GM23338 (cell line): ENCODE measurements around the gene GLUD1. TPM values are rescaled to one million over a fixed set of nuclear protein-coding genes. Genes with fewer than 3 reads are reported as not detected.

ENCODE experiments used
- ATAC-seq: fragments of 200-7000 bp; cut with Tn5 transposase; 3 replicates; pipeline ENCODE4 v1.9.1; 2020
- DNase-seq: peaks from one replicate; pipeline ENCODE4 v3.0.0-alpha.2; 2015; ENCODE audit warnings: low spot score
- H2AFZ ChIP-seq: fragments of 200-600 bp; sonication (generic); 2 replicates; pipeline ENCODE4 v1.8.0; 2016; ENCODE audit warnings: antibody characterized with exemption, mild to moderate bottlenecking, moderate library complexity
- H3F3A ChIP-seq: fragments of 200-600 bp; sonication (generic); replicated peaks from 2 replicates; pipeline ENCODE4 v1.8.0; 2017; ENCODE audit warnings: antibody characterized with exemption, mixed run types, low read depth
- H3K27ac ChIP-seq: fragments of 200-600 bp; sonication (generic); 2 replicates; pipeline ENCODE4 v1.6.1; 2016; ENCODE audit warnings: low read depth
- H3K27me3 ChIP-seq: fragments of 200-600 bp; sonication (generic); 2 replicates; pipeline ENCODE4 v1.8.0; 2016; ENCODE audit warnings: mild to moderate bottlenecking, mixed run types, moderate library complexity; ENCODE audit not compliant: insufficient read depth
- H3K36me3 ChIP-seq: fragments of 200-600 bp; sonication (generic); 2 replicates; pipeline ENCODE4 v1.8.0; 2016; ENCODE audit warnings: mild to moderate bottlenecking; ENCODE audit not compliant: insufficient read depth
- H3K4me1 ChIP-seq: fragments of 200-600 bp; sonication (generic); 2 replicates; pipeline ENCODE4 v1.8.0; 2016; ENCODE audit warnings: mild to moderate bottlenecking, moderate library complexity; ENCODE audit not compliant: insufficient read depth
- H3K4me2 ChIP-seq: fragments of 200-600 bp; sonication (generic); 2 replicates; pipeline ENCODE4 v1.7.1; 2017; ENCODE audit warnings: mixed run types
- H3K4me3 ChIP-seq: fragments of 200-600 bp; sonication (generic); 2 replicates; pipeline ENCODE4 v1.6.1; 2016; ENCODE audit warnings: mixed run types
- H3K79me2 ChIP-seq: fragments of 200-600 bp; sonication (generic); replicated peaks from 2 replicates; pipeline ENCODE4 v1.8.0; 2017; ENCODE audit warnings: mild to moderate bottlenecking; ENCODE audit not compliant: insufficient read depth
- H3K9me2 ChIP-seq: fragments of 200-600 bp; sonication (generic); 2 replicates; pipeline ENCODE4 v1.8.0; 2017; ENCODE audit not compliant: insufficient read depth
- H4K20me1 ChIP-seq: fragments of 200-600 bp; sonication (generic); replicated peaks from 2 replicates; pipeline ENCODE4 v1.8.0; 2017; ENCODE audit warnings: mild to moderate bottlenecking; ENCODE audit not compliant: insufficient read depth
- H3K27ac Mint-ChIP-seq: 2 replicates; pipeline ENCODE4 v1.8.0; 2020; ENCODE audit warnings: inconsistent platforms, mild to moderate bottlenecking, moderate library complexity, mixed read lengths
- H3K27me3 Mint-ChIP-seq: 3 replicates; pipeline ENCODE4 v1.8.0; 2022; ENCODE audit warnings: low read depth, mild to moderate bottlenecking, moderate library complexity, mixed read lengths, inconsistent platforms; ENCODE audit not compliant: insufficient read depth, poor library complexity
- H3K36me3 Mint-ChIP-seq: 3 replicates; pipeline ENCODE4 v1.8.0; 2021; ENCODE audit warnings: low read depth, mild to moderate bottlenecking, inconsistent platforms, moderate library complexity, mixed read lengths
- H3K4me1 Mint-ChIP-seq: 3 replicates; pipeline ENCODE4 v1.8.0; 2020; ENCODE audit warnings: mild to moderate bottlenecking, inconsistent platforms, mixed read lengths
- H3K4me3 Mint-ChIP-seq: 3 replicates; pipeline ENCODE4 v1.8.0; 2021; ENCODE audit warnings: moderate library complexity, mild to moderate bottlenecking, inconsistent platforms, mixed read lengths
- H3K9me3 Mint-ChIP-seq: 3 replicates; pipeline ENCODE4 v1.8.0; 2020; ENCODE audit warnings: moderate library complexity, mild to moderate bottlenecking, inconsistent platforms, mixed read lengths
- CREB1 ChIP-seq: fragments of 250-450 bp; sonication (Bioruptor Pico); IDR thresholded peaks from 2 replicates; pipeline ENCODE4 v1.5.0; 2020; ENCODE audit warnings: low read depth, mild to moderate bottlenecking, moderate library complexity
- EZH2 ChIP-seq: fragments of 200-600 bp; sonication (generic); IDR thresholded peaks from one replicate; pipeline ENCODE4 v1.8.0; 2017; ENCODE audit warnings: antibody characterized with exemption, mild to moderate bottlenecking, low read depth; ENCODE audit not compliant: unreplicated experiment
- EZH2phosphoT487 ChIP-seq: fragments of 200-600 bp; sonication (generic); IDR thresholded peaks from one replicate; pipeline ENCODE4 v1.8.1; 2018; ENCODE audit warnings: antibody characterized with exemption; ENCODE audit not compliant: unreplicated experiment
- JUNB ChIP-seq: IDR thresholded peaks from one replicate; pipeline ENCODE4 v1.6.1; 2016; ENCODE audit warnings: antibody characterized with exemption; ENCODE audit not compliant: unreplicated experiment
- NANOG ChIP-seq: IDR thresholded peaks from 2 replicates; pipeline ENCODE4 v1.6.1; 2016; ENCODE audit warnings: antibody characterized with exemption, borderline replicate concordance
- POLR2AphosphoS5 ChIP-seq: IDR thresholded peaks from 2 replicates; pipeline ENCODE4 v1.6.1; 2016; ENCODE audit warnings: antibody characterized with exemption, low read depth
- STAT1 ChIP-seq: IDR thresholded peaks from one replicate; pipeline ENCODE4 v1.6.1; 2016; ENCODE audit warnings: antibody characterized with exemption; ENCODE audit not compliant: unreplicated experiment
- ZNF114 ChIP-seq: fragments of 250-450 bp; sonication (Bioruptor Pico); IDR thresholded peaks from 2 replicates; pipeline ENCODE4 v1.5.0; 2020; ENCODE audit warnings: mild to moderate bottlenecking, moderate library complexity
- ZNF331 ChIP-seq: fragments of 250-450 bp; sonication (Bioruptor Pico); IDR thresholded peaks from 2 replicates; pipeline ENCODE4 v1.5.0; 2020; ENCODE audit warnings: low read depth, mild to moderate bottlenecking, moderate library complexity
- polyA plus RNA-seq: library from polyadenylated mRNA; unstranded; fragments of >200 nt; fragmentation: Nextera tagmentation; extraction: Ambion mirVana; gene quantifications from 2 replicates; pipeline ENCODE4 v1.2.1, GENCODE V29; 2016
- total RNA-seq: library from RNA; depleted of rRNA; stranded (reverse); fragments of >200 nt; shearing (Covaris generic); gene quantifications from 2 replicates; pipeline ENCODE4 v1.2.3, GENCODE V29; 2014
- TF ChIP-seq, protein P1 (sequence below), 2 experiments: fragments of 200-600 bp in 1 of 2; sonication (generic) in 1 of 2; conservative IDR thresholded peaks; 2 replicates each; pipeline versions ENCODE4 v1.5.1 to v1.6.1; 2016 to 2017; ENCODE audit warnings: antibody characterized with exemption in 2 of 2, low read depth in 2 of 2, mild to moderate bottlenecking in 2 of 2, moderate library complexity in 1 of 2
- TF ChIP-seq, protein P2 (sequence below): IDR thresholded peaks from one replicate; pipeline ENCODE4 v1.6.1; 2018; ENCODE audit warnings: antibody characterized with exemption; ENCODE audit not compliant: unreplicated experiment
- TF ChIP-seq, protein P3 (sequence below): IDR thresholded peaks from 2 replicates; pipeline ENCODE4 v1.6.1; 2016; ENCODE audit warnings: antibody characterized with exemption
- TF ChIP-seq, protein P4 (sequence below): fragments of 250-450 bp; sonication (Bioruptor Pico); IDR thresholded peaks from 2 replicates; pipeline ENCODE4 v1.5.0; 2020; ENCODE audit warnings: mild to moderate bottlenecking, moderate library complexity

The GLUD1 gene
- total and polyA plus RNA-seq, 2 experiments from 2014 or later, result 44.7 to 144 TPM

DNA sequence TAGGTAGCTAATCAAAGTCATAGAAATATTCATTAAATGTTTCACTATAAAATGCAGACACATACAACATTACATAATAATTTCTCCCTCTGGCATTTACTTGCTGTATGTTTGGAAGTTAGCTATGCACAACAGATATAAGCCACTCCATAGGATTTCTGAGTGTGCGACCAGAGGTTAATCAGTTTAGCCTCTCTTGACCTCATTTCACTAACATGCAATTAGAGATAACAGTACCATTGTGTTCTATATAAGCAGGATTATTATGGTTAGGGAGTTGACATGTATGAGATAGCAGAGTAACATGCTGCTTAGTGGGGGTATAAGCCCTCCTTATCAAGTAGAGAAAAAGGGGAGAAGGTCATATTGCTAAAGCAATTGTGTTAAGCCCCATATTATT lies 26.4 kb downstream of the GLUD1 start:
- H3K27me3 Mint-ChIP-seq, result no peaks in the 10 kb centered on the region
- Histone ChIP-seq H4K20me1 (peaks cover 5% of the 10 kb centered on the region; the same call in 1 of the 2 replicates), H3K9me2 (no peaks in the 10 kb centered on the region), H3K27ac (no peak overlapping the region), H3K27me3 (no peaks in the 10 kb centered on the region), H3K36me3 (peaks cover 24% of the 10 kb centered on the region), H3K4me1 (no peaks in the 10 kb centered on the region), H3K79me2 (no peaks in the 10 kb centered on the region), H2AFZ (no peak overlapping the region), H3F3A (no peaks in the 10 kb centered on the region), H3K4me3 (no peak overlapping the region), H3K4me2 (no peak overlapping the region)
- no peak overlapping the region for H3K27ac Mint-ChIP-seq
- TF ChIP-seq, protein P1, sequence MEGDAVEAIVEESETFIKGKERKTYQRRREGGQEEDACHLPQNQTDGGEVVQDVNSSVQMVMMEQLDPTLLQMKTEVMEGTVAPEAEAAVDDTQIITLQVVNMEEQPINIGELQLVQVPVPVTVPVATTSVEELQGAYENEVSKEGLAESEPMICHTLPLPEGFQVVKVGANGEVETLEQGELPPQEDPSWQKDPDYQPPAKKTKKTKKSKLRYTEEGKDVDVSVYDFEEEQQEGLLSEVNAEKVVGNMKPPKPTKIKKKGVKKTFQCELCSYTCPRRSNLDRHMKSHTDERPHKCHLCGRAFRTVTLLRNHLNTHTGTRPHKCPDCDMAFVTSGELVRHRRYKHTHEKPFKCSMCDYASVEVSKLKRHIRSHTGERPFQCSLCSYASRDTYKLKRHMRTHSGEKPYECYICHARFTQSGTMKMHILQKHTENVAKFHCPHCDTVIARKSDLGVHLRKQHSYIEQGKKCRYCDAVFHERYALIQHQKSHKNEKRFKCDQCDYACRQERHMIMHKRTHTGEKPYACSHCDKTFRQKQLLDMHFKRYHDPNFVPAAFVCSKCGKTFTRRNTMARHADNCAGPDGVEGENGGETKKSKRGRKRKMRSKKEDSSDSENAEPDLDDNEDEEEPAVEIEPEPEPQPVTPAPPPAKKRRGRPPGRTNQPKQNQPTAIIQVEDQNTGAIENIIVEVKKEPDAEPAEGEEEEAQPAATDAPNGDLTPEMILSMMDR (conservative IDR thresholded peaks at IDR 0.05; ENCODE audit: low read depth in 2 of 2), result no peak
- TF ChIP-seq ZNF114 (no peak), CREB1 (CRISPR knock-in tag) (no peak), STAT1 (no peak), EZH2phosphoT487 (no peak), POLR2AphosphoS5 (no peak), ZNF331 (CRISPR knock-in tag) (no peak), JUNB (no peak), EZH2 (no peak), NANOG (no peak)
- TF ChIP-seq, protein P2, sequence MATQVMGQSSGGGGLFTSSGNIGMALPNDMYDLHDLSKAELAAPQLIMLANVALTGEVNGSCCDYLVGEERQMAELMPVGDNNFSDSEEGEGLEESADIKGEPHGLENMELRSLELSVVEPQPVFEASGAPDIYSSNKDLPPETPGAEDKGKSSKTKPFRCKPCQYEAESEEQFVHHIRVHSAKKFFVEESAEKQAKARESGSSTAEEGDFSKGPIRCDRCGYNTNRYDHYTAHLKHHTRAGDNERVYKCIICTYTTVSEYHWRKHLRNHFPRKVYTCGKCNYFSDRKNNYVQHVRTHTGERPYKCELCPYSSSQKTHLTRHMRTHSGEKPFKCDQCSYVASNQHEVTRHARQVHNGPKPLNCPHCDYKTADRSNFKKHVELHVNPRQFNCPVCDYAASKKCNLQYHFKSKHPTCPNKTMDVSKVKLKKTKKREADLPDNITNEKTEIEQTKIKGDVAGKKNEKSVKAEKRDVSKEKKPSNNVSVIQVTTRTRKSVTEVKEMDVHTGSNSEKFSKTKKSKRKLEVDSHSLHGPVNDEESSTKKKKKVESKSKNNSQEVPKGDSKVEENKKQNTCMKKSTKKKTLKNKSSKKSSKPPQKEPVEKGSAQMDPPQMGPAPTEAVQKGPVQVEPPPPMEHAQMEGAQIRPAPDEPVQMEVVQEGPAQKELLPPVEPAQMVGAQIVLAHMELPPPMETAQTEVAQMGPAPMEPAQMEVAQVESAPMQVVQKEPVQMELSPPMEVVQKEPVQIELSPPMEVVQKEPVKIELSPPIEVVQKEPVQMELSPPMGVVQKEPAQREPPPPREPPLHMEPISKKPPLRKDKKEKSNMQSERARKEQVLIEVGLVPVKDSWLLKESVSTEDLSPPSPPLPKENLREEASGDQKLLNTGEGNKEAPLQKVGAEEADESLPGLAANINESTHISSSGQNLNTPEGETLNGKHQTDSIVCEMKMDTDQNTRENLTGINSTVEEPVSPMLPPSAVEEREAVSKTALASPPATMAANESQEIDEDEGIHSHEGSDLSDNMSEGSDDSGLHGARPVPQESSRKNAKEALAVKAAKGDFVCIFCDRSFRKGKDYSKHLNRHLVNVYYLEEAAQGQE, result no peak
- TF ChIP-seq, protein P3, sequence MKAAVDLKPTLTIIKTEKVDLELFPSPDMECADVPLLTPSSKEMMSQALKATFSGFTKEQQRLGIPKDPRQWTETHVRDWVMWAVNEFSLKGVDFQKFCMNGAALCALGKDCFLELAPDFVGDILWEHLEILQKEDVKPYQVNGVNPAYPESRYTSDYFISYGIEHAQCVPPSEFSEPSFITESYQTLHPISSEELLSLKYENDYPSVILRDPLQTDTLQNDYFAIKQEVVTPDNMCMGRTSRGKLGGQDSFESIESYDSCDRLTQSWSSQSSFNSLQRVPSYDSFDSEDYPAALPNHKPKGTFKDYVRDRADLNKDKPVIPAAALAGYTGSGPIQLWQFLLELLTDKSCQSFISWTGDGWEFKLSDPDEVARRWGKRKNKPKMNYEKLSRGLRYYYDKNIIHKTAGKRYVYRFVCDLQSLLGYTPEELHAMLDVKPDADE, result no peak
- TF ChIP-seq, protein P4, sequence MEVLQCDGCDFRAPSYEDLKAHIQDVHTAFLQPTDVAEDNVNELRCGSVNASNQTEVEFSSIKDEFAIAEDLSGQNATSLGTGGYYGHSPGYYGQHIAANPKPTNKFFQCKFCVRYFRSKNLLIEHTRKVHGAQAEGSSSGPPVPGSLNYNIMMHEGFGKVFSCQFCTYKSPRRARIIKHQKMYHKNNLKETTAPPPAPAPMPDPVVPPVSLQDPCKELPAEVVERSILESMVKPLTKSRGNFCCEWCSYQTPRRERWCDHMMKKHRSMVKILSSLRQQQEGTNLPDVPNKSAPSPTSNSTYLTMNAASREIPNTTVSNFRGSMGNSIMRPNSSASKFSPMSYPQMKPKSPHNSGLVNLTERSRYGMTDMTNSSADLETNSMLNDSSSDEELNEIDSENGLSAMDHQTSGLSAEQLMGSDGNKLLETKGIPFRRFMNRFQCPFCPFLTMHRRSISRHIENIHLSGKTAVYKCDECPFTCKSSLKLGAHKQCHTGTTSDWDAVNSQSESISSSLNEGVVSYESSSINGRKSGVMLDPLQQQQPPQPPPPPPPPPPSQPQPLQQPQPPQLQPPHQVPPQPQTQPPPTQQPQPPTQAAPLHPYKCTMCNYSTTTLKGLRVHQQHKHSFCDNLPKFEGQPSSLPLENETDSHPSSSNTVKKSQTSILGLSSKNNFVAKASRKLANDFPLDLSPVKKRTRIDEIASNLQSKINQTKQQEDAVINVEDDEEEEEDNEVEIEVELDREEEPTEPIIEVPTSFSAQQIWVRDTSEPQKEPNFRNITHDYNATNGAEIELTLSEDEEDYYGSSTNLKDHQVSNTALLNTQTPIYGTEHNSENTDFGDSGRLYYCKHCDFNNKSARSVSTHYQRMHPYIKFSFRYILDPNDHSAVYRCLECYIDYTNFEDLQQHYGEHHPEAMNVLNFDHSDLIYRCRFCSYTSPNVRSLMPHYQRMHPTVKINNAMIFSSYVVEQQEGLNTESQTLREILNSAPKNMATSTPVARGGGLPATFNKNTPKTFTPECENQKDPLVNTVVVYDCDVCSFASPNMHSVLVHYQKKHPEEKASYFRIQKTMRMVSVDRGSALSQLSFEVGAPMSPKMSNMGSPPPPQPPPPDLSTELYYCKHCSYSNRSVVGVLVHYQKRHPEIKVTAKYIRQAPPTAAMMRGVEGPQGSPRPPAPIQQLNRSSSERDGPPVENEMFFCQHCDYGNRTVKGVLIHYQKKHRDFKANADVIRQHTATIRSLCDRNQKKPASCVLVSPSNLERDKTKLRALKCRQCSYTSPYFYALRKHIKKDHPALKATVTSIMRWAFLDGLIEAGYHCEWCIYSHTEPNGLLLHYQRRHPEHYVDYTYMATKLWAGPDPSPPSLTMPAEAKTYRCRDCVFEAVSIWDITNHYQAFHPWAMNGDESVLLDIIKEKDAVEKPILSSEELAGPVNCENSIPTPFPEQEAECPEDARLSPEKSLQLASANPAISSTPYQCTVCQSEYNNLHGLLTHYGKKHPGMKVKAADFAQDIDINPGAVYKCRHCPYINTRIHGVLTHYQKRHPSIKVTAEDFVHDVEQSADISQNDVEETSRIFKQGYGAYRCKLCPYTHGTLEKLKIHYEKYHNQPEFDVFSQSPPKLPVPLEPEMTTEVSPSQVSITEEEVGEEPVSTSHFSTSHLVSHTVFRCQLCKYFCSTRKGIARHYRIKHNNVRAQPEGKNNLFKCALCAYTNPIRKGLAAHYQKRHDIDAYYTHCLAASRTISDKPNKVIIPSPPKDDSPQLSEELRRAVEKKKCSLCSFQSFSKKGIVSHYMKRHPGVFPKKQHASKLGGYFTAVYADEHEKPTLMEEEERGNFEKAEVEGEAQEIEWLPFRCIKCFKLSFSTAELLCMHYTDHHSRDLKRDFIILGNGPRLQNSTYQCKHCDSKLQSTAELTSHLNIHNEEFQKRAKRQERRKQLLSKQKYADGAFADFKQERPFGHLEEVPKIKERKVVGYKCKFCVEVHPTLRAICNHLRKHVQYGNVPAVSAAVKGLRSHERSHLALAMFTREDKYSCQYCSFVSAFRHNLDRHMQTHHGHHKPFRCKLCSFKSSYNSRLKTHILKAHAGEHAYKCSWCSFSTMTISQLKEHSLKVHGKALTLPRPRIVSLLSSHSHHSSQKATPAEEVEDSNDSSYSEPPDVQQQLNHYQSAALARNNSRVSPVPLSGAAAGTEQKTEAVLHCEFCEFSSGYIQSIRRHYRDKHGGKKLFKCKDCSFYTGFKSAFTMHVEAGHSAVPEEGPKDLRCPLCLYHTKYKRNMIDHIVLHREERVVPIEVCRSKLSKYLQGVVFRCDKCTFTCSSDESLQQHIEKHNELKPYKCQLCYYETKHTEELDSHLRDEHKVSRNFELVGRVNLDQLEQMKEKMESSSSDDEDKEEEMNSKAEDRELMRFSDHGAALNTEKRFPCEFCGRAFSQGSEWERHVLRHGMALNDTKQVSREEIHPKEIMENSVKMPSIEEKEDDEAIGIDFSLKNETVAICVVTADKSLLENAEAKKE (CRISPR knock-in tag), result no peak
- H3K36me3 Mint-ChIP-seq, result peaks cover 59% of the 10 kb centered on the region
- ATAC-seq (no peak), DNase-seq (no peak)
- no peak overlapping the region for H3K4me3 Mint-ChIP-seq
- H3K4me1 Mint-ChIP-seq, result no peaks in the 10 kb centered on the region
- H3K9me3 Mint-ChIP-seq, result no peaks in the 10 kb centered on the region
